Central memory CD4-positive, alpha-beta T cell (primary cell): ENCODE measurements around the gene TBK1.

Experiments
- DNase-seq: peaks from one replicate; pipeline ENCODE4 v3.0.0; 2022

TBK1 gene

GRCh38 chr12:64549108-64549507 lies 97.2 kb downstream of the TBK1 start:
- no peak for DNase-seq

- no peak for DNase-seq
Measured at GRCh38 chr12:64550755-64551154, 98.8 kb downstream of the TBK1 start.

- DNase-seq, result no peak
Measured at GRCh38 chr12:64551676-64552075, 99.8 kb downstream of the TBK1 start.
